Measurements from ENCODE around the gene ANO1. TPM values are rescaled to one million over a fixed set of nuclear protein-coding genes. Genes with fewer than 3 reads are reported as not detected.

Gene ANO1
- not detected for total RNA-seq (2013)
- polyA plus RNA-seq (not detected), polyA minus RNA-seq (not detected in 2 replicates), total RNA-seq (0 to 1.8 (median 0.04) reads per million in 11 experiments)

GRCh38 chr11:70078095-70078780, at the start of gene ANO1:
Gene ANO1 (plus strand): TSS chr11:70078317. CDS start chr11:70078607, 290 bp downstream.
- H3K79me2 ChIP-seq (ENCODE audit: insufficient read depth, low read length) = no peaks in the 10 kb centered on the region
- DNase-seq = no peak

More at GRCh38 chr11:70078095-70078780, at the start of gene ANO1:
- H2AFZ ChIP-seq (ENCODE audit: insufficient read depth, low read depth, low read length, poor library complexity, severe bottlenecking) = no peak within 1 kb of the TSS
- no peak within 1 kb of the TSS for H3K27ac ChIP-seq (ENCODE audit: low read depth in 1 of 2, low read length in 2 of 2)
- Mint-ChIP-seq H3K4me3 (peak within 1 kb of the TSS in 1 of 2 donors; percentile 70), H3K27ac (no peak within 1 kb of the TSS), H3K9me3 (peaks cover 0 to 3% (median 0%) of the 10 kb centered on the region in 7 donors), H3K27me3 (ENCODE audit: low read depth in 3 of 3) (peaks cover 46 to 74% (median 60%) of the 10 kb centered on the region in 3 donors), H3K4me1 (no peaks in the 10 kb centered on the region), H3K36me3 (no peaks in the 10 kb centered on the region)
- H3K4me1 ChIP-seq (ENCODE audit: control insufficient read depth in 1 of 2, insufficient read depth in 2 of 2, low read length in 2 of 2) = no peaks in the 10 kb centered on the region
- no peak for TF ChIP-seq CTCF (IDR thresholded peaks at IDR 0.05)
- no peak within 1 kb of the TSS for H3K4me3 ChIP-seq (replicated peaks in 1 of 3; ENCODE audit: low read depth in 2 of 3, low read length in 3 of 3)
- no peak within 1 kb of the TSS for H3K4me2 ChIP-seq (replicated peaks; ENCODE audit: extremely low read depth, low read length, poor library complexity, severe bottlenecking)
- intact Hi-C loops (cut with micrococcal nuclease) = no loop called here
- H3K27me3 ChIP-seq (ENCODE audit: control insufficient read depth in 2 of 2, insufficient read depth in 2 of 2, low read length in 2 of 2) = peaks cover 12 to 66% of the 10 kb centered on the region in 2 donors
- H3K36me3 ChIP-seq (replicated peaks in 1 of 2; ENCODE audit: control insufficient read depth in 1 of 2, insufficient read depth in 2 of 2, low read length in 2 of 2) = no peaks in the 10 kb centered on the region
- H3K9ac ChIP-seq (ENCODE audit: insufficient read depth, low read length, poor library complexity, severe bottlenecking) = no peak within 1 kb of the TSS
- 1% methylated on average over 85 of the region's 87 CpGs for whole genome bisulfite sequencing (ENCODE audit: insufficient coverage)
- no peaks in the 10 kb centered on the region for H4K20me1 ChIP-seq (ENCODE audit: insufficient read depth, low read length)
- no peaks in the 10 kb centered on the region for H3K9me3 ChIP-seq (replicated peaks in 1 of 2; ENCODE audit: control insufficient read depth in 1 of 2, insufficient read depth in 1 of 2, low read length in 2 of 2)
